ENCODE measurements around the gene ABCD1.

GRCh38 chrX:153736071-153736820 is 11.6 kb downstream of the ABCD1 start:
- TF ChIP-seq CTCF (IDR thresholded peaks at IDR 0.05) (no peak), TCF7L2 (IDR thresholded peaks at IDR 0.05; ENCODE audit: low read depth, low read length) (no peak), POLR2AphosphoS5 (IDR thresholded peaks at IDR 0.05; ENCODE audit: low read depth, low read length) (no peak), REST (IDR thresholded peaks at IDR 0.05; ENCODE audit: insufficient read depth in 1 of 2, low read depth in 2 of 2, low read length in 1 of 2) (no peak)

Data from Panc1 (cell line).